HG02973 (cell line): ENCODE results near the gene ATP8B1.
A peak's percentile ranks its signal among the peaks of the same experiment; 100 is the strongest.
"Not testable (repeated sequence)": the region's sequence is repeated elsewhere in the genome, so short reads cannot be mapped to it uniquely, and the experiment has no call there.

Experiments used
- ATAC-seq: cut with Tn5 transposase; IDR thresholded peaks from one replicate; pipeline ENCODE4 v1.9.1; 2021; ENCODE audit warnings: moderate library complexity; ENCODE audit not compliant: unreplicated experiment

ATP8B1 gene

DNA sequence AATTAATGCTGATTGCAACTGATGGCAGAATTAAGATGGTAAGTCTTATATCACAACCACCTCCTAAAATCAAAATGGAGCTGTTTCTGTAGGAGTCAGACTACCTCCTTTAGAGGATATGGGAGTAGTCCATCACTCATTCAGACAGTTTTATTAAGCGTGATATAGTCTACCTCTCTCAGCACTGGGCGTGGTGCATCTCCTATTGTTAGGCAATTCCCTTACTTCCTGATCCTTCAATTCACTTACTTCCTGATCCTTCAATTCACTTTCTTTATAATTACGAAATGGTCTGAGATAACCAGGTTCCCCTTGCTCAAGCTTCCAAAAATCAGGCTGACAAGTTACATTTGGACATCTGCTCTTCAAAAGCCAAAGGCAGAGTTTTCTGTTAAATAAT lies 31.9 kb downstream of the ATP8B1 start:
- no peak for ATAC-seq

DNA sequence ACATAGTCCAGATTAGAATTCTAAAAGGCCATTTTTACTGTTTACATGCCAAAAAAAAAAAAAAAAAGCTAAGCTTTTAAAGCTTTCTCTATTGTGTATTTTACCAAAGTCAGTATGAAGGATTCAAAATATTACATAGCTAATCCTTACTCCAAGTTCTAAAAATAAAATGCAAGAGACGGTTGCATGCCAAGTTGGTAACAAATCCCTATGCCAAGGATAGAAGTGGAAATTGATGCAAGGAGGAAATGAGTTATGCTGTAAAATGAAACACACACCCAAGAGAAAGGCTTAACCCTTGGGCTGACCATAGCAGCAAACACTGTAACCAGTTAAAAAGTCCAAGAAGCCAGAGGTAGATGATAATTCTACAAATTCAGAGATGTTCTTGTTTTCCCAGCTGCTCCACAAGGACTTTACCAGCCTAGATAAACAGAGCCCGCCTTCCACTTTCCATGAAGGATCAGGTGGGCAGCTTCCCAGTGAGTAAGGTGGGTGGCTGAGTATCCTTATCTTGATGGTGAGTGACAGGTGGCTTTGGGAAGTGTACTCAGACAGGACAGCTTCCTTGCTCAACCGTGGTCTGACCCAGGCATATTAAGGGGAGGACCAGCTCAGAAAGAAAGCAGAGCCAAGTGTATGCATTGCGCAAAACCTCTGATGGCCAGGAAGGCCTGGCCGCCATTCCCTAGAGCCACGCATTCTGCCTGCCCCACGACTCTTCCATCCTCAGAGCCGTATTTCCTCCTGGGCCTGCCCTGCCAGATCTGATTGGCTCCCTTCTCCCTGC lies 34.4 kb downstream of the ATP8B1 start:
- ATAC-seq, result no peak

- ATAC-seq, result no peak
Observed at GRCh38 chr18:57767259-57768050, 35.7 kb downstream of the ATP8B1 start.

- ATAC-seq, result no peak
Observed at GRCh38 chr18:57764995-57765394, 38.1 kb downstream of the ATP8B1 start.

DNA sequence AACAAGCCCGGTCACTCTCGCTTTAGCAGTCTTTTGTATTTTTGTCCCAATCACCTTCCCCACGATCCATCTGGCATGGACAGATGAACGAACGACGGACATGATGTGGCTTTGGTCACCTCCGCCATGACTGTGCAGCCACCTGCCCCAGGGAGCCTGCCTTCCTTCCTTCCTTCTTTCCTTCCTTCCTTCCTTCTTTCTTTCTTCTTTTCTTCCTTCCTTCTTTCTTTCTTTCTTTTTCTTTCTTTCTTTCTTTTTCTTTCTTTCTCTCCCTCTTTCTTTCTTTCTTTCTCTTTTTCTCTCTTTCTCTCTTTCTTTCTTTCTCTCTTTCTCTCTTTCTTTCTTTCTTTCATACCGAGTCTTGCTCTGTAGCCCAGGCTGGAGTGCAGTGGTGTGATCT lies 39.0 kb downstream of the ATP8B1 start:
- no peak for ATAC-seq

DNA sequence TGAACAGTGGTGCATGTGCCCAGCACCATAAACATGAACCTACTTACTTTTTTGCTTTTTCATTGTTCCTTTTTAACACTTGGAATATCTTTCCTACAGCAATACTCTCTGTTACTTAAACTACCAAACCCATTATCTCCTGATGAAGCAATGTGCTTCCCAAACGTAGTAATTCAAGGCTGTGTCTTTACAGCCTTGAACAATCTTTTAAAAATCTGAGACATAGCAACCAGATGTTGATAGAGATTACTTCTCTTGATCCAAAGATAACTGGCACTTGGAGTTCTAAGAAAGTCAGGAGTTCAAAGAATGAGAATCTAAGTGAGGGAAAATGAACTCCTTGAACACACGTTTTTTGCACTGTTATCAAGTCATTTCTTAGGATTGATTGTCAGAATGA lies 40.4 kb downstream of the ATP8B1 start:
- ATAC-seq, result no peak

- no peak for ATAC-seq
Observed at GRCh38 chr18:57759650-57760049, 43.5 kb downstream of the ATP8B1 start.

GRCh38 chr18:57755473-57756067 lies 47.5 kb downstream of the ATP8B1 start:
- ATAC-seq, result no peak

GRCh38 chr18:57754577-57755338 lies 48.4 kb downstream of the ATP8B1 start:
- peak; percentile 81 for ATAC-seq

DNA sequence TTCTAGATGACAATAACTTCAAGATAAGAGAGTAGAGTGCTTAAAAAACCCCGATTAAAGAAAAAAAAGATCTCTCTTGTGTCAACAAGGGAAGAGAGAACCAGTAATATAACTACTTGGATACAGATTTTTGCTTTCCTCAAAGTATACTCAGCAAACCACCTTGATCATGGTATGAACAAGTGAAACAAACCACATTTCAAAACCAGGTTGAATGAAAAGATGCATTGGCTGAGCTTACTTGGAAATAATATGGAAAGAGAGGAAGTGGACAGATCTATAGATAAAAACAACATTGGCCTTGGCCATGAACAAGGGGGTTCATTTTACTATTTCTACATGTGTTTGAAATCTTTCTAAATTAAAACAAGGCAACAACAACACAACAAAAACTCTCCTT lies 50.1 kb downstream of the ATP8B1 start:
- ATAC-seq, result no peak

- ATAC-seq, result no peak
Observed at GRCh38 chr18:57749604-57749970, 53.5 kb downstream of the ATP8B1 start.

GRCh38 chr18:57748770-57749603 lies 54.1 kb downstream of the ATP8B1 start:
- peak; percentile 92 for ATAC-seq

GRCh38 chr18:57747809-57748680 lies 55.1 kb downstream of the ATP8B1 start:
- no peak for ATAC-seq

GRCh38 chr18:57744211-57744694 lies 58.9 kb downstream of the ATP8B1 start:
- no peak for ATAC-seq

GRCh38 chr18:57743008-57743407 lies 60.1 kb downstream of the ATP8B1 start:
- ATAC-seq, result no peak

GRCh38 chr18:57741273-57741672 lies 61.8 kb downstream of the ATP8B1 start:
- ATAC-seq, result no peak

DNA sequence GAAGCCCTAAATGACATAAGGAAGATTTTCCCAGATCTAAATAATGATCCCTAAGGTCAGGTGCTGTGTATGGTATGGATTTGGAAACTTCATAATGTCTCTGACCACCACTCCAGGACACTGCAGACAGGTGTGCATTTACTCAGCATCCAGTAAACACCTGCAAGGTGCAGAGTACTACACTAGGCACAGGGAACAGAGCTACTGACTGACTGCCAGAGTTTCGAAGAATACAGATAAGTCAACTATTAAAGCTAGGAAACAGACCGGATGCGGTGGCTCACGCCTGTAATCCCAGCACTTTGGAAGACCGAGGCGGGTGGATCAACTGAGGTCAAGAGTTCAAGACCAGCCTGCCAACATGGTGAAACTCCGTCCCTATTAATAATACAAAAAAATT lies 65.0 kb downstream of the ATP8B1 start:
- ATAC-seq, result no peak

DNA sequence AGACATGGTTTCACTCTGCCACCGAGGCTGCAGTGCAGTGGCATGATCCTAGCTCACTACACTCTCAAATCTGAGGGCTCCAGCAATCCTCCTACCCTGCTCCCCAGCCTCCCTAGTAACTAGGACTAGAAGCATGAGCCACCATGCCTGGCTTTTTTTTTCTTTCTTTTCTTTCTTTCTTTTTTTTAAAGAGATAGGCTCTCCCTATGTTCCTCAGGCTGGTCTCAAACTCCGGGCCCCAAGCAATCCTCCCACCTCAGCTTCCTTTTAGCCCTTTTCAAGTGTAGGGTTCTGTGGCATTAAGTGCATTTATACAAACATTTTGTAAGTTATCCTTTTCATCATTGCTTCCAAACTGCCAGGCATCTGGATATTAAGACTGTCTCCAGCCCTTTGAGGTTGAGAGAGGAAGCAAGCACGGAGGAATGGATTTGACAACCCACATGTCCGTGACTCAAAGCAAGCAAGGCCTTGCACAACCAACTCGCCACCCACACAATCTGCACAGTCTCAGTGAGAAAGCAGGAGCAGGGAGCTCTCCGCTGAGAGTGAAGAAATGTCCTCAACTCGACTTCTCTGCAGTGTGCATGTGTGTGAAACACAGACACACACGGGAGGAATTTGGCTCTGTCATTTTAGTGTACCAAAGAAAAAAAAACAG lies 65.6 kb downstream of the ATP8B1 start:
- no peak for ATAC-seq

GRCh38 chr18:57735042-57735441 lies 68.1 kb downstream of the ATP8B1 start:
- ATAC-seq, result not testable (repeated sequence)
